Measurements from ENCODE around the gene DCTN2. TPM values are rescaled to one million over a fixed set of nuclear protein-coding genes. Genes with fewer than 3 reads are reported as not detected.

DCTN2 gene
- polyA plus RNA-seq, 1 experiment: 167 TPM

- ChIA-PET POLR2A (interaction anchor here (0.6 to 0.7 kb wide), 2 partner anchors 73 to 143 kb away, joined by 3 to 4 read pairs; no protein-coding TSS in a partner anchor), CTCF (interaction anchor here (0.6 kb wide), 1 partner anchor 19 kb away, joined by 3 read pairs; no protein-coding TSS in a partner anchor)
- peaks cover 13% of the 10 kb centered on the region for H3K36me3 ChIP-seq (ENCODE audit: control insufficient read depth, insufficient read depth, low read length)
These were observed 7.7 kb downstream of the DCTN2 start for GRCh38 chr12:57539134-57539768.

GRCh38 chr12:57536597-57536942, 10.4 kb downstream of the DCTN2 start:
- Histone ChIP-seq H3K36me3 (ENCODE audit: control insufficient read depth, insufficient read depth, low read length) (peaks cover 30% of the 10 kb centered on the region), H3K27me3 (ENCODE audit: control insufficient read depth, insufficient read depth, low read length) (no peaks in the 10 kb centered on the region), H3K4me3 (ENCODE audit: low read depth, low read length) (no peak overlapping the region)
- no peak for DNase-seq (ENCODE audit: low read depth)
- no peak for TF ChIP-seq CTCF (IDR thresholded peaks at IDR 0.05; ENCODE audit: insufficient read depth, low read depth, low read length)
- CTCF ChIA-PET: interaction anchor here (1.3 kb wide), 1 partner anchor 10 kb away, joined by 3 read pairs; no protein-coding TSS in a partner anchor
- POLR2A ChIA-PET: no interaction called here

More at GRCh38 chr12:57539134-57539768, 7.7 kb downstream of the DCTN2 start:
- Histone ChIP-seq H3K27me3 (ENCODE audit: control insufficient read depth, insufficient read depth, low read length) (no peaks in the 10 kb centered on the region), H3K4me3 (ENCODE audit: low read depth, low read length) (no peak overlapping the region)
- no peak for DNase-seq (ENCODE audit: low read depth)
- TF ChIP-seq CTCF (IDR thresholded peaks at IDR 0.05; ENCODE audit: insufficient read depth, low read depth, low read length): no peak

GRCh38 chr12:57535764-57536596, 11.0 kb downstream of the DCTN2 start:
- no peaks in the 10 kb centered on the region for H3K27me3 ChIP-seq (ENCODE audit: control insufficient read depth, insufficient read depth, low read length)
- TF ChIP-seq CTCF (IDR thresholded peaks at IDR 0.05; ENCODE audit: insufficient read depth, low read depth, low read length): no peak
- no peak overlapping the region for H3K4me3 ChIP-seq (ENCODE audit: low read depth, low read length)
- POLR2A ChIA-PET: no interaction called here
- peaks cover 30% of the 10 kb centered on the region for H3K36me3 ChIP-seq (ENCODE audit: control insufficient read depth, insufficient read depth, low read length)
- CTCF ChIA-PET: interaction anchor here (1.3 kb wide), 1 partner anchor 10 kb away, joined by 3 read pairs; no protein-coding TSS in a partner anchor
- no peak for DNase-seq (ENCODE audit: low read depth)

GRCh38 chr12:57534991-57535543, 11.9 kb downstream of the DCTN2 start:
- ChIA-PET POLR2A (interaction anchor here (0.5 kb wide), 1 partner anchor 12 kb away, joined by 3 read pairs; no protein-coding TSS in a partner anchor), CTCF (no interaction called here)
- TF ChIP-seq CTCF (IDR thresholded peaks at IDR 0.05; ENCODE audit: insufficient read depth, low read depth, low read length): no peak
- no peaks in the 10 kb centered on the region for H3K27me3 ChIP-seq (ENCODE audit: control insufficient read depth, insufficient read depth, low read length)
- DNase-seq (ENCODE audit: low read depth): no peak
- peaks cover 33% of the 10 kb centered on the region for H3K36me3 ChIP-seq (ENCODE audit: control insufficient read depth, insufficient read depth, low read length)
- H3K4me3 ChIP-seq (ENCODE audit: low read depth, low read length): no peak overlapping the region

- ChIA-PET POLR2A (interaction anchor here (0.6 kb wide), 1 partner anchor 12 kb away, joined by 3 read pairs; no protein-coding TSS in a partner anchor), CTCF (no interaction called here)
- H3K4me3 ChIP-seq (ENCODE audit: low read depth, low read length): no peak overlapping the region
- H3K27me3 ChIP-seq (ENCODE audit: control insufficient read depth, insufficient read depth, low read length): no peaks in the 10 kb centered on the region
- no peak for TF ChIP-seq CTCF (IDR thresholded peaks at IDR 0.05; ENCODE audit: insufficient read depth, low read depth, low read length)
- H3K36me3 ChIP-seq (ENCODE audit: control insufficient read depth, insufficient read depth, low read length): peaks cover 37% of the 10 kb centered on the region
- DNase-seq (ENCODE audit: low read depth): no peak
These were observed 12.7 kb downstream of the DCTN2 start for GRCh38 chr12:57534250-57534649.

Measured in BJ (cell line).